Endometrium (tissue), 2 donors: Measurements from ENCODE around the gene MCU.
A peak's percentile ranks its signal among the peaks of the same experiment; 100 is the strongest.
"Not testable (repeated sequence)": the region's sequence is repeated elsewhere in the genome, so short reads cannot be mapped to it uniquely, and the experiment has no call there.

Source experiments
- FAIRE-seq: peaks from 2 replicates; lab custom pipeline; 2012; peaks lifted over from hg19 to GRCh38; lab: Jason Lieb, UNC
- donor health status: control.
- donor health status: control.

The MCU gene

GRCh38 chr10:72731916-72732419, 40.0 kb downstream of the MCU start:
- no peak for FAIRE-seq

- FAIRE-seq, result no peak
Measured at GRCh38 chr10:72732521-72732920, 40.6 kb downstream of the MCU start.

- no peak for FAIRE-seq
Measured at GRCh38 chr10:72733989-72734388, 42.0 kb downstream of the MCU start.

GRCh38 chr10:72735288-72735936, 43.5 kb downstream of the MCU start:
- no peak for FAIRE-seq

GRCh38 chr10:72736176-72736827, 44.4 kb downstream of the MCU start:
- peak; percentile 80 for FAIRE-seq

GRCh38 chr10:72736828-72737220, 44.9 kb downstream of the MCU start:
- no peak for FAIRE-seq

GRCh38 chr10:72737357-72737756, 45.4 kb downstream of the MCU start:
- not testable (repeated sequence) for FAIRE-seq

GRCh38 chr10:72738486-72738885, 46.5 kb downstream of the MCU start:
- FAIRE-seq, result no peak

GRCh38 chr10:72740528-72740927, 48.6 kb downstream of the MCU start:
- FAIRE-seq, result no peak

GRCh38 chr10:72742092-72742491, 50.1 kb downstream of the MCU start:
- FAIRE-seq, result no peak

- FAIRE-seq, result no peak
Measured at GRCh38 chr10:72742797-72743196, 50.9 kb downstream of the MCU start.

GRCh38 chr10:72744566-72744965, 52.6 kb downstream of the MCU start:
- FAIRE-seq, result no peak

GRCh38 chr10:72746426-72747363, 54.8 kb downstream of the MCU start:
- no peak for FAIRE-seq

- peak; percentile 70 for FAIRE-seq
Measured at GRCh38 chr10:72747521-72747920, 55.6 kb downstream of the MCU start.

- no peak for FAIRE-seq
Measured at GRCh38 chr10:72753760-72754231, 61.9 kb downstream of the MCU start.

GRCh38 chr10:72754275-72755032, 62.5 kb downstream of the MCU start:
- no peak for FAIRE-seq

GRCh38 chr10:72756674-72757385, 64.9 kb downstream of the MCU start:
- FAIRE-seq, result no peak

GRCh38 chr10:72757732-72758131, 65.8 kb downstream of the MCU start:
- no peak for FAIRE-seq

- FAIRE-seq, result not testable (repeated sequence)
Measured at GRCh38 chr10:72758930-72759329, 67.0 kb downstream of the MCU start.

- no peak for FAIRE-seq
Measured at GRCh38 chr10:72759584-72759983, 67.6 kb downstream of the MCU start.

GRCh38 chr10:72761498-72761897, 69.6 kb downstream of the MCU start:
- no peak for FAIRE-seq
